GM21381 (cell line): ENCODE results near the gene TAF11L13.

ENCODE experiments used
- ATAC-seq: cut with Tn5 transposase; IDR thresholded peaks from one replicate; pipeline ENCODE4 v1.9.1; 2021; ENCODE audit warnings: mild to moderate bottlenecking, moderate library complexity; ENCODE audit not compliant: unreplicated experiment

TAF11L13 gene

DNA sequence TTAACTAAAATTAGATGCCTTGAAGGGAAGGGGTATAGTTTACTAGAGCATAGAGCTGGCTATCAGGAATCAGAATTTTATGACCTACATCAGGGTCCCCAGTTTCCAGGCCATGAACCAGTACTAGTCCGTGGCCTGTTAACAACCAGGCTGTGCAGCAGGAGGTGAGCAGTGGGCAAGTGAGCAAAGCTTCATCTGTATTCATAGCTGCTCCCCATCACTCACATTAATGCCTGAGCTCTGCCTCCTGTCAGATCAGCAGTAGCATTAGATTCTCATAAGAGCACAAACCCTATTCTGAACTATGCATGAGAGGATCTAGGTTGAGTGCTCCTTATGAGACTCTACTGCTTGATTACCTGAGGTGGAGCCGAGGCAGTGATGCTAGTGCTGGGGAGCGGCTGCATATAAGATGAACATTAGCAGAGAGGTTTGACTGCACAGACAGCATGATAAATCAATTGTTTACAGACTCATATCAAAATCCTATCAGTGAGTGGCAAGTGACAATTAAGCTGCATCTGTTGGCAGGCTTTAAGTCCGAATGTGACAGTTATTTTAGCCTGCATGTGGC, 47.0 kb downstream of the TAF11L13 start:
- ATAC-seq, result no peak

DNA sequence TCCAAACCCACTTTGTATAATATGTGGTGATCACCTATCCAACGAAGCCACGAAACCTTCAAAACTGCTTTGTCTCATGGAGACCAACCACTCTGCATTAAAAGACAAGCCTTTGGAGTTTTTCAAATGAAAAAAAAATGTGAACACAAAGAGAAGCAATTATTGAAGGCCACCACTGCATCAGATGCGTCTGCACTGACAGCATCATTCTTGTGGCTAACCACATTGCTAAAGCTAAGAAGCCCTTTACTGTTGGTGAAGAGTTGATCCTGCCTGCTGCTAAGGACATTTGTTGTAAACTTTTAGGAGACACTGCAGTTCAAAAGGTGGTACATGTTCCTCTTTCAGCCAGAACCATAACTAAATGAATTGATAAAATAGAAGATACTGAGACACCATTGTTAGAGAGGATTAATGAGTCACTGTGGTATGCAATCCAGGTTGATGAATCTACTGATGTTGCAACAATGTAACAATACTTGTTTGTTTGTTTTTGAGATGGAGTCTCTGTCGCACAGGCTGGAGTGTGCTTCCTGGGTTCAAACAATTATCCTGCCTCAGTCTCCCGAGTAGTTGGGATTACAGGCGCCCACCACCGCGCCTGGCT, 47.8 kb downstream of the TAF11L13 start:
- ATAC-seq, result no peak

DNA sequence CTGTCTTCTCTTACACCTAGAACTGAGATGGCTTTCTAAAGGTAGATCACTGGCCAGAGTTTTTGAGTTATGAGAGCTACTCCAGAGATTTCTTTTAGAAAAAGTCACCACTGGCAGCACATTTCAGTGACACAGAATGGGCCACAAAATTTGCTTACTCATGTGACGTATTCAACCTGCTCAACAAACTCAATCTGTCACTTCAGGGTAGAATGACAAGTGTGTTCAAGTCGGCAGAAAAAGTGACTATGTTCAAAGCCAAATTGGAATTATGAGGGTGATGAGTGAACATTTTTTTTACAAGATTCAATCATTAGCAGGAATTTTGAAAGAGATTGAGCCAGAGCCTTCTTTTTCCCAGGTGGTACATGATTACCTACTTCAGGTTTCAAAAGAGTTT, 48.8 kb downstream of the TAF11L13 start:
- ATAC-seq, result no peak
